Mucosa of descending colon (tissue), 3 donors: ENCODE data around the gene B3GNT9. TPM values are rescaled to one million over a fixed set of nuclear protein-coding genes. Genes with fewer than 3 reads are reported as not detected.

ENCODE experiments used
- ATAC-seq: fragments of 200-7000 bp; cut with Tn5 transposase; one replicate; pipeline ENCODE4 v1.9.1; 2020; ENCODE audit warnings: mild to moderate bottlenecking, moderate library complexity
- DNase-seq, 3 donors: peaks; one replicate each; pipeline ENCODE4 v3.0.0-alpha.2; 2020
- H3K36me3 ChIP-seq: fragments of 200-600 bp; one replicate; pipeline ENCODE4 v1.8.0; 2021; ENCODE audit warnings: low read depth, mild to moderate bottlenecking
- H3K4me1 ChIP-seq: fragments of 200-600 bp; one replicate; pipeline ENCODE4 v1.8.0; 2021; ENCODE audit warnings: low read depth, mild to moderate bottlenecking
- H3K4me3 ChIP-seq: fragments of 200-600 bp; one replicate; pipeline ENCODE4 v1.8.0; 2021; ENCODE audit warnings: mild to moderate bottlenecking
- H3K9me3 ChIP-seq: fragments of 200-600 bp; one replicate; pipeline ENCODE4 v1.8.0; 2021; ENCODE audit warnings: mild to moderate bottlenecking
- intact Hi-C, 2 donors: fragments of 100-400 bp; cut with DNase I in 1 of 2; cut with micrococcal nuclease in 1 of 2; formaldehyde crosslinking; loops; one replicate each; pipeline versions ENCODE4 v1.11.0 to v1.11.1; 2022; cut with DNase I, micrococcal nuclease
- total RNA-seq, 3 donors: library from RNA; stranded (reverse); fragmentation: NEBNext Ultra II Directional in 2 of 3; extraction: Animal tissue kit (Norgen Biotek cat#: 25700) in 2 of 3; gene quantifications; one replicate each; pipeline versions ENCODE4 v1.2.1 to v1.2.4, GENCODE V29; 2021 to 2023
- TF ChIP-seq, protein P1 (sequence below): fragments of 200-600 bp; IDR thresholded peaks from one replicate; pipeline ENCODE4 v1.8.0; 2022; ENCODE audit warnings: antibody characterized with exemption, mild to moderate bottlenecking
- donor health status: DM: no; HTN: no; CAD: no; lungs with moderate emphysema.
- donor health status: DM: no; HTN: no; CAD: no.
- donor health status: DM: no; HTN: yes; CAD: no.

B3GNT9 gene
- total RNA-seq, 3 donors from 2014 or later = 1.5 to 8.4 (median 4.0) TPM

GRCh38 chr16:67158637-67159600, 8.1 kb upstream of the B3GNT9 start:
- H3K4me1 ChIP-seq = peaks cover 46% of the 10 kb centered on the region
- H3K9me3 ChIP-seq = no peaks in the 10 kb centered on the region
- peak overlapping the region; percentile 85 for H3K4me3 ChIP-seq
- ATAC-seq (peak; percentile 41), DNase-seq (peak; percentile 78 to 91 (median 79))
- intact Hi-C loops = loop anchor here in 1 of 2 donors (10.0 kb wide), 1 partner anchor 204 kb away; no protein-coding TSS in a partner anchor
- no peaks in the 10 kb centered on the region for H3K36me3 ChIP-seq
- TF ChIP-seq, protein P1, sequence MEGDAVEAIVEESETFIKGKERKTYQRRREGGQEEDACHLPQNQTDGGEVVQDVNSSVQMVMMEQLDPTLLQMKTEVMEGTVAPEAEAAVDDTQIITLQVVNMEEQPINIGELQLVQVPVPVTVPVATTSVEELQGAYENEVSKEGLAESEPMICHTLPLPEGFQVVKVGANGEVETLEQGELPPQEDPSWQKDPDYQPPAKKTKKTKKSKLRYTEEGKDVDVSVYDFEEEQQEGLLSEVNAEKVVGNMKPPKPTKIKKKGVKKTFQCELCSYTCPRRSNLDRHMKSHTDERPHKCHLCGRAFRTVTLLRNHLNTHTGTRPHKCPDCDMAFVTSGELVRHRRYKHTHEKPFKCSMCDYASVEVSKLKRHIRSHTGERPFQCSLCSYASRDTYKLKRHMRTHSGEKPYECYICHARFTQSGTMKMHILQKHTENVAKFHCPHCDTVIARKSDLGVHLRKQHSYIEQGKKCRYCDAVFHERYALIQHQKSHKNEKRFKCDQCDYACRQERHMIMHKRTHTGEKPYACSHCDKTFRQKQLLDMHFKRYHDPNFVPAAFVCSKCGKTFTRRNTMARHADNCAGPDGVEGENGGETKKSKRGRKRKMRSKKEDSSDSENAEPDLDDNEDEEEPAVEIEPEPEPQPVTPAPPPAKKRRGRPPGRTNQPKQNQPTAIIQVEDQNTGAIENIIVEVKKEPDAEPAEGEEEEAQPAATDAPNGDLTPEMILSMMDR = no peak

GRCh38 chr16:67157892-67158635, 7.3 kb upstream of the B3GNT9 start:
- Histone ChIP-seq H3K36me3 (no peaks in the 10 kb centered on the region), H3K4me3 (no peak overlapping the region), H3K9me3 (no peaks in the 10 kb centered on the region), H3K4me1 (peaks cover 38% of the 10 kb centered on the region)
- DNase-seq (no peak), ATAC-seq (peak; percentile 16)
- TF ChIP-seq, protein P1 = no peak
- intact Hi-C loops = loop anchor here in 1 of 2 donors (10.0 kb wide), 1 partner anchor 203 kb away; no protein-coding TSS in a partner anchor

DNA sequence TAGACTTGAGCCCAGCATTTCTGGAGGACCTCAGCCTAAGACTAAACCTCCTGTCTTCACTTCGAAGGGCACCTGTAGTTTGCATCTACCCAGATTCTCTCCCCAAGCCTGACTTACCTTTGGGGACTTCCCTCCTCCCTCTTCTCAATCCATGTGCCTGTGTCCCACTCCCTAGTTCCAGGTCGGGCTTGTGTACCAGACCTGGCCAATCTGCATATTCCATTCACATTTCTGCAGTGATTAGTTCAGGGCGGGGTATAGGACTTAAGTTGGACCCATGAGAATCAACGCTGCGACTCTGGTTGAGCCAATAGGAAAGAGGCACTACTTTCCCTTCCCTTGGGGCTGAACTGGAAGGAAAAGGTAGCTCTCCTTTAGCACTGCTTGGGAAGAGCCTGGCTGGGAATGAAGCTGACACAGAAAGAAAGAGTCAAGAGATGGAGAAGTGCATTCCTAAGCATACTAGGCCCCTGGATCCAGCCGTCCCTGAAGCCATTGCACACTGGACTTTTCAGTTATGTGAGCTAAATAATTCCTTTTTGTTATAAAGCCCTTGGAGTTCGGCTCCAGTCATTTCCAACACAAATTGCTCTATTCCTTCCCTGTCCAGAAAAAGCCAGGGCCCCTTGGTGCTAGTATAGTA, 6.4 kb upstream of the B3GNT9 start:
- Histone ChIP-seq H3K36me3 (no peaks in the 10 kb centered on the region), H3K4me1 (peaks cover 30% of the 10 kb centered on the region), H3K9me3 (no peaks in the 10 kb centered on the region), H3K4me3 (no peak overlapping the region)
- ATAC-seq (no peak), DNase-seq (peak in 1 of 3 donors; percentile 16)
- TF ChIP-seq, protein P1 = no peak
- intact Hi-C loops = loop anchor here in 1 of 2 donors (10.0 kb wide), 1 partner anchor 202 kb away; no protein-coding TSS in a partner anchor

GRCh38 chr16:67156143-67156844, 5.5 kb upstream of the B3GNT9 start:
- ATAC-seq (no peak), DNase-seq (peak in 2 of 3 donors; percentile 62 to 64)
- no peak overlapping the region for H3K4me3 ChIP-seq
- TF ChIP-seq, protein P1 = no peak
- H3K9me3 ChIP-seq = no peaks in the 10 kb centered on the region
- no peaks in the 10 kb centered on the region for H3K36me3 ChIP-seq
- intact Hi-C loops = loop anchor here in 1 of 2 donors (10.0 kb wide), 1 partner anchor 201 kb away; no protein-coding TSS in a partner anchor
- H3K4me1 ChIP-seq = peaks cover 25% of the 10 kb centered on the region
